ENCODE results near the gene SPON1.
"Not testable (repeated sequence)": the region's sequence is repeated elsewhere in the genome, so short reads cannot be mapped to it uniquely, and the experiment has no call there.

Gene SPON1

DNA sequence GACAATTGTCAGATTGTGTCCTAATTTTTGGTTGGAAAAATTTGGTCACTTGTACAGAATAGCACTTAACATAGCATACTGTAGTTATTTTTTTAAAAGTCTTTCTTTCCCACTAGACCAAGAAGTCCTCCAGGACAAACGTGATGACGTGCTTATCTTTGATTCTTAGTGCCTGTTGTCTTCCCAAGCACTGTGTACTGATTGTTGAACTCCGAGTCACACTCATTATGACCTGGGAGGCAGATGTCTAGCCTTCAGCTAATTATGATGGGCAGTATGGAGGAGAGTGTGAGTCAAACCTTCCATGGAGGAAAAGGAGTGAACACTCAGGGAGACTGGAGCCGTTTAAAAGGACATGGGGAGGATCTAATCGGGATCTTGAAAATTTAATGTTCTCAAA, 119.8 kb downstream of the SPON1 start:
- no peak for DNase-seq (ENCODE audit: low read depth)

DNA sequence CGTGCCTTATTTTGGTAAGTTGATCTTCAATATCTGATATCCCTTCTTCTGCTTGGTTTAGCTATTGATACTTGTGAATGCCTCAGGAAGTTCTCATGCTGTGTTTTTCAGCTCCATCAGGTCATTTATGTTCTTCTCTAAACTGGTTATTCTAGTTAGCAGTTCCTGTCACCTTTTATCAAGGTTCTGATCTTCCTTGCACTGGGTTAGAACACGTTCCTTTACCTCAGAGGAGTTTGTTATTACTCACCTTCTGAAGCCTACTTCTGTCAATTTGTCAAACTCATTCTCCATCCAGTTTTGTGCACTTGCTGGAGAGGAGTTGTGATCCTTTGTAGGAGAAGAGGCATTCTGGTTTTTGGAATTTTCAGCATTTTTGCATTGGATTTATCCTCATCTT, 126.3 kb downstream of the SPON1 start:
- DNase-seq (ENCODE audit: low read depth), result not testable (repeated sequence)

DNA sequence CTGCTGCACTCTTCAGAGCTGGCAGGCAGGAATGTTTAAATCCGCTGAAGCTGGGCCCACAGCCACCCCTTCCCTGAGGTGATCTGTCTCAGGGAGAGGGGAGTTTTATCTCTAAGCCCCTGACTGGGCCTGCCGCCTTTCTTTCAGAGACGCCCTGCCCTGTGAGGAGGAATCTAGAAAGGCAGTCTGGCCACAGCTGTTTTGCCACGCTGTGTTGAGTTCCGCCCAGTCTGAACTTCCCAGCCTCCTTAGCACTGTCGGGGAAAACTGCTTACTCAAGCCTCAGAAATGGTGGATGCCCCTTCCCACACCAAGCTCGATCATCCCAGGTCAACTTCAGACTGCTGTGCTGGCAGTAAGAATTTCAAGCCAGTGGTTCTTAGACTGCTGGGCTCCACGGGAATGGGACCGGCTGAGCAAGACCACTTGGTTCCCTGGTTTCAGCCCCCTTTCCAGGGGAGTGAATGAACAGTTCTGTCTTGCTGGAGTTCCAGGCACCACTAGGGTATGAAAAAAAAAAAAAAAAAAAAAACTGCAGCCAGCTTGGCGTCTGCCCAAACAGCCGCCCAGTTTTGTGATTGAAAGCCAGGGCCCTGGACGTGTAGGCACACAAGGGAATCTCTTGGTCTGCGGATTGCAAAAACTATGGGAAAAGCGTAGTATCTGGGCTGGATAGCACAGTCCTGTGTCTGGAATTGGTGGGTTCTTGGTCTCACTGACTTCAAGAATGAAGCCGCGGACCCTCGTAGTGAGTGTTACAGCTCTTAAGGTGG, 127.4 kb downstream of the SPON1 start:
- no peak for DNase-seq (ENCODE audit: low read depth)

DNA sequence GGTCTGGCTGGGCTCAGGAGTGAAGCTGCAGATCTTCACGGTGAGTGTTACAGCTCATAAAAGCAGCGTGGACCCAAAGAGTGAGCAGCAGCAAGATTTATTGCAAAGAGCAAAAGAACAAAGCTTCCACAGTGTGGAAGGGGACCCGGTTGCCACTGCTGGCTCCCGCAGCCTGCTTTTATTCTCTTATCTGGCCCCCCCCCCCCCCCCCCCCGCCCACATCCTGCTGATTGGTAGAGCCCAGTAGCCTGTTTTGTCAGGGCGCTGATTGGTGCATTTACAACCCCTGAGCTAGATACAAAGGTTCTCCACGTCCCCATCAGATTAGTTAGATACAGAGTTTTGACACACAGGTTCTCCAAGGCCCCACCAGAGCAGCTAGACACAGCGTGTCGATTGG, 128.1 kb downstream of the SPON1 start:
- not testable (repeated sequence) for DNase-seq (ENCODE audit: low read depth)

DNA sequence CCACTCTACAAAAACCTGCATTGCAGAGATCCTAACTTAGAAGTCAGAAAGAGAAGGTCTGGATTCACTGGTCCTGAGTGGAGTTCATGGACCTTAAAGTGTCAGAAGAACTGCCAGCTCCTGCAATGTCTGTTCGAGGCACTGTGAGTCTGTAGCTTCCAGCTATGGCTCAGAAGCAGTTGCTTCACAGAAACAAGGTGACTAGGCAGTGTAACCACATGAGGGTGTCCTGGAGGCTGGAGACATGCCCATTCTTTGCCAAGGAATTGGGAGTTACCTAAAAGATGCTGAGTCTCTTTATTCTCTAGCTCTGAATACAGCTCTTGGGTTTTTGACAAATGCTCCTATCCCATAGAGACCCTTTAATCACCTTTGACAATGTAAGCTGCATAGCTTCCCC, 130.5 kb downstream of the SPON1 start:
- no peak for DNase-seq (ENCODE audit: low read depth)

DNA sequence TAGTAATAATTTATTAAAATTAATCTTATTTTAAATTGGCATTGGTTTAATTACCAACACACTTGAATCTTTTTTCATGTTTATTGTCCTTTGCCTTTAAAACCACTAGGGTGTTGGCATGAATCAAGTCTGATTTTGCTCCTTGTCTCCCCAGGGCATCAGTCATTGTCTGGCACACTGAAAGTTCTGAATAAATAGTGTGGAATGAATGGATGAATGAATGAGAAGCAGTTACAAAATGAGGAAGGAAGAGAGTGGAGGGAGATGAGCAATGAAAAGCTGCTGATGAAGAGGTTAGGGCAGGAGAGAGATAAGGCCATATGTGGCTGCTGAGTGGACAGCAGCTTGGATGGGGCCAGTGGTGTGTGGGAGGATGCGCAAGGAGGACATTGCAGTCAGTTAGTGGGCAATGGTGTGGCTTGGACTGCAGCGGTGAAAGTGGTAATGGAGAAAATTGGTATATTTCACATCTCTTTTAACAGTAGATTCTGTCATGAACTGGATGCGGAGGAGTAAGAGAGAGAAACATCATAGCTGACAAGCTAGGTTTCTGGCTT, 132.0 kb downstream of the SPON1 start:
- peak; percentile 15 for DNase-seq (ENCODE audit: low read depth)

DNA sequence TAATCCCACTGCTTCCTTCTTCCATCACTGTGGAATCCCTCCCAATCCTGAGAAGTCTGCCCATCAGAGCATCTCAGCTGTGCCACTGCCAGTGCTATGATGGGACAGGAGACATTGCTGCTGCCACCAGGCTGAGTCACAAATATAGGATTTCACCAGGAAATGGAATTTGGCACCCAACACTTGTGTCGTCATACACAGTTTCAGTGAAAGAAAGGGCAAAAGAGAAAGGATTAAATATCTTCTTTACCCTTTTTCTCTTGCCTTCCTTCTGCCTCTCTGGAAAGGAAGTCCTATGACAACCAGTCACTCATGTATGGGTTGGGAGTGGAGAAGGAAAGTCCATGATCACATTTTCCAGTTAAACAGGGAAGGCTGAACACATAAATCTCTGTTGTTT, 133.4 kb downstream of the SPON1 start:
- DNase-seq (ENCODE audit: low read depth), result peak; percentile 74

DNA sequence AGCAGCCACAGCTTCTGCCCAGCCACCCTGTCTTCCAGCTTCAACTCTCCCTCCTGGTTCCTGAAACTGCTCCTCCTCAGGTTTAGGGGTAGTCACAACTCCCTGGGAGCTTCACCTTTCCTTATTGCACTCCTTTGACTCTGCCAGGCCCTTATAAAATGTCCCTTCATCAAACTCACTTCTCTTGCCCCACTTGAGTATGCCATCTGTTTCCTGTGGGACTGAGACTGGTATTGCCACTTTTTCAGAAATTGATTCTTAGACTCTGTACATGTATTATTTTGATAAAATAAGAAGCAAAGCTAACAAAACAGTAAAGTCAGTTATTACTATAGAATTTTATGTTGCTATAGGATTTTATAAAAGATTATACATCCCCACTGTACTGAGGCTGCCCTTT, 134.1 kb downstream of the SPON1 start:
- no peak for DNase-seq (ENCODE audit: low read depth)

DNA sequence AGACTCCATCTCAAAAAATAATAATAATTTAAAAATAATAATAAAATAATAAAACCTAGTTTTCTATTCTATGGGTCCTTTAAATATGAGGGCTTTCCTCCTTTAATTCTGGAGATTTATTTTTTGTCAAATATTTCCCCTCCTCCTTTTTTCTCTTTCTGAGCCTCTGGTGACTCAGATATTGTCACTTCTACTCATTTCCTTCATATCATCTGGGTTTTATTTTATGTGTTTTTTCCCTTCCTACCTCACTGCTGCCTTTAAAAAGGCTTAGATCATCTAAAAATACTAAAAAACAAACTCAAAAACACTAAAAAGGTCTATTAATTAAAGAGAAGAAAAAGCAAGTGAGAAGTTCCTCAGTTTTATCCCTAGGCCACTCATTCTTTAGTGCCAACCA, 138.9 kb downstream of the SPON1 start:
- DNase-seq (ENCODE audit: low read depth), result no peak

DNA sequence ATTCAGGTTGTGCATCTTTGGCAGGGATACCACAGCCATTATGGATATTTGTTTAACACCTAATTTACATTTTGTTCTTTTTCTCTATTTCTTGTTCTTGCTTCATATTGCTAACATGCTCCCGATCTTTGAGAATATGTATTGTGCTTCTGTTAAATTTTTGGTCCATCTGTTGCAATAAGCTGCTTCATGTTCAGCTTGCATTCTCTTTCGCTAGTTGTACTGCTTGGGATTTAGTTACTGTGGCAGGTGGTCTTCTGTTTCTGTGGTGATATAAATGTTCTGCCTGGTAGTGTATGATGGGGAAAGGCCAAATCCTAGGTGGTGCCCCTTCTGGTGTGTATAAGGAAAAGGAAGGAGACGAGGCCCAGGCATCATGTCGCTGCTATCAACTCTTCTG, 140.2 kb downstream of the SPON1 start:
- no peak for DNase-seq (ENCODE audit: low read depth)

DNA sequence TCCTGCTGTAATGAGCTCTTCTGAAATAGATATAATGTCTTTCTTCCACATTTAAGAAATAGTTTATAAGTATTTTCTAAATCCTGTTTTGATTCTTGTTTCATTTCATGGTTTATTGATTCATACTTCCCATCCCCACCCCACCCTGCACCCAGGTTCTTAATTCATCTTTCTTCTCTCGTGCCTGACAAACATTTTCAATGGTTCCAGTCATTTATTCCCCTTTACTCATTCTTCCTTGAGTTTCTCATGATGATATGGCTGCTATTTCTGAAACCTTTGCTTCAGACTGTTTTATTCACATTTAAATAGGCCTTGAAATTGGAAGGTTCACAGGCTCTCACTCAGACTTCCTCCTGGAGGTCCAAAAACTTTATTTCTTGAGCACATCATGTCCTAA, 142.9 kb downstream of the SPON1 start:
- DNase-seq (ENCODE audit: low read depth), result no peak

DNA sequence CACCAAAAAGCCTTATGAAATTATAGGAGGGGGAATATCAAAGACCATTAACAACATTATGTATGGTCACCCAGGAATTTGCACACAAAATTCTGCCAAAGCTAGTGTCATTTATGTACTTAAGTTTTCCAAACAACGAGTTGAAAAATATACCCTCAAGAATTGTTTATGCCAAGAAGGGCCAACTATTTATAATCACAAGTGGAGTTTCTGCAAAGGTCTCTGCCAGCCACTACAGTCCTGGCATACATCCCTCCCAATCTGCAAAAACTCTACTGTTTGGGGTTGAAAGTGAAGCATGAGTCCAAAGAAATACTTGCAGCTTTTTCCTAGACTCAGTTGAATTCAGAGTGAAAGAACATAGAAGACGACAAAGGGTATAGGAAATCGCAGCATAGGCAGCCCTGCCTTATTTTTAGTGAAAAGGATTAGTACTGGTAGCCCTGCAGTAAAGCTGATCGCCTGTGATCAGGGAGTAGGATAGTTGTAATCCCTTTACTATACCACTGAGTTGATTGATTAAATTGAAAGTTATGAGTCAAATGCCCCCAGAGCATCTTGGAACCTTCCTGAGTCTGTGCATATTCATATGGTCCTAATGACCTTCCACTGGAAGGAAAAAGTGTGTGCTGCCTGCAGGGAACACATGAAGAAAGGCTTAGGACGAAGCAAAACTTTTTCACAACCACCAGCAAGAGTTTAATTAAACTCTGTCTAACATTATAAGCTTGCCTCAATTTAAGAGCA, 144.0 kb downstream of the SPON1 start:
- no peak for DNase-seq (ENCODE audit: low read depth)

DNA sequence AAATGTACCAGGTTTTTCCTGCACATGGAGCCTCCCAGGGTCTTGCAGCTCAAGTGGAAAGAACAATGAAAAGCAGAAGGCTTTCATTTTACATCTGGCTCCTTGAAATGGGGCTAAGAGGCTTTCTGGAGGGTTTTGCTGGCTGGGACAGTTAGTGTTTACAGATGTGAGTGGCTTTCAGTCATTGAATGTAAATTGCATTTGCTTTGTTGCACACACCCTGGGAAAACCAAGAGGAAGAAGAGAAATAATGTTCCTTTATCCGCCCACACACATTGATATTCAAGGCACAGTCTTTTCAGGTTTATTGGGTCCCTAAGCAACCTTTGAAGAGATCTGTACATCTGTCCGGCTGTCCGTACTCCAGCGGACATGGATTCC, 144.5 kb downstream of the SPON1 start:
- no peak for DNase-seq (ENCODE audit: low read depth)

DNA sequence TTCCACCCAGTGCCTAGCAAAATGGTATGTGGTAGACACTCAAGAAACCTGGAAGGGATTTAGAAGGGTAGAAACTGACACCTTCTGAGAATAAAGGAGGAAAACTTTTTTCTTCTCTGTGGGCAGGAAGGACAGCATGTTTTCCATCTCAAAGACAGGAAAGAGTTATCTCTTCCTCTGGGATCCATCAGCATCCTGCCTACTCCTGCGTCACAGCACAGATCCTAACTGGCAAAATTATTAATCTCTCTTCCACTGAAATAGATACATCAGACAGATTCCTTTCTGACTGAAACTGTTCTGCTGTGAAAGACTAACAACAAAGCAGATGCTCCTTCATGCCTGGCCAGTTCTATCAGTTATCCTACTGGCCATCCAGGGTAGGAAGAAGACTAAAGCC, 147.2 kb downstream of the SPON1 start:
- DNase-seq (ENCODE audit: low read depth), result no peak

DNA sequence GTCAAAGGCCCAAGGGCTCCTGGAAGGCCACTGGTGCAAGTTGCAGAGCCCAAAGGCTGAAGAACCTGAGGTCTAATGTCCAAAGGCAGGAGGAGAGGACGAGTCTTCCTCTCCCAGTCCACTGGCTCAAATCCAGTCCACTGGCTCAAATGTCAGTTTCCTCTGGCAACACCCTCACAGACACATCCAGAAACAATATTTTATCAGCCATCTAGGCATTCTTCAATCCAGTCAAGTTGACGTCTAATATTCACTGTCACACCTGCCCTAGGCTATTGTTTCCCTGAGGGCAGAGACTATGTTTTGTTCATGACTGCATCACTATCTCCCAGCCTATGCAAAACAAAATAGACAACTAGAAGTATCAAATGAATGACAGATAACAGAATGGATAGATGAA, 148.1 kb downstream of the SPON1 start:
- DNase-seq (ENCODE audit: low read depth), result no peak

DNA sequence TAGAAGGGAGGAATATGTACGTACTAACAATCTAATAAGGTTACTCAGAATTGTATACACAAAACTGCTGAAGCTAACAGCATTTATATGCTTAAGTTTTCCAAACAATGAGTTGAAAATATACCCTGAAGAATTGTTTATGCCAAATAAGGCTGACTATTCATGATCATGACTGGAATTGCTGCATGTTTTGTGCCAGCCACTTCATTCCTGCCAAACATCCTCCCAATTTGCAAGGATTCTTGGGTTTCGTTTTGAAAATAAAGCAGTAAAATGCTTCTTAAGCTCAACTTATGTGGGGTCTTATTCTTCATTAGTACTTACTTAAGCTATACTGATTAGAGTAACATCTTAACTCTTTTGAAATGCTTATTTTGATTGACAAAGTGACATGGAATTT, 149.0 kb downstream of the SPON1 start:
- peak; percentile 48 for DNase-seq (ENCODE audit: low read depth)

DNA sequence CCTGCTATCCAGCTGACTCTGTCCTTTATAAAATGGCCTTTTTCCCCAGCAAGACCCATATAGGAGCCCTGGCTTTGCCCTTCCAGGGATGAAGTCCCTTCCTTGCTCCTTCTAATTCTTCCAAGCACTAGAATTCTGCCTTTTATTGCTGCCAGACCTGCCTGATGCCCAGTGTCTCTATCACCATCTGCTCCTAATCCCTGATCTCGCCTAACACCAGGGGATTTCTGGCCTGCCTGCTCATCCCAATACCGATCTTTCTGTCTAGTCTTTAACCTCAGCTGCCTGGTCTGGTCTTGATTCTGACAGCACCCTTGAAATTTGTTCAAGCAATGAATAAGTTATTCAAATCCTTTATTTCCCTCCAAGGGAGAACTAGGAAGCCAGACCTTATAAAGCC, 150.2 kb downstream of the SPON1 start:
- DNase-seq (ENCODE audit: low read depth), result no peak

DNA sequence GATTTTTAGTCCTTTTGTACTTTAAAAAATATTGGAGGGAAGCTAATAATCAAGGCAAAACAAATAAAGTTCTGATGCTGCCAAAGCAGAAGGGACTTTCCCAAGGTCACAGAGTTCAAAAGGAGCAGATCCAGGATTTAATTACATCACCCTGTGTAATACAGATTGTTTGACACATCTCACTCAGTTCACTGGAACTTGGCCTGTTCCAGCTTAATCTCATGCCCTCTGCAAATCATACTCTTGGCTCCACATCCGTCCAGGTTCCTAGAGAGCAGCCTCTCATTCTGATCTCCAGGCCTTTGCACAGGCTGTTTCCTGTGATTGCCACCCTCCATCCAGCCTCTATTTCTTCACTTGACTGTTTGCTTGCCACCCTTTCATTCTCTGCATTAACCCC, 151.7 kb downstream of the SPON1 start:
- no peak for DNase-seq (ENCODE audit: low read depth)

DNA sequence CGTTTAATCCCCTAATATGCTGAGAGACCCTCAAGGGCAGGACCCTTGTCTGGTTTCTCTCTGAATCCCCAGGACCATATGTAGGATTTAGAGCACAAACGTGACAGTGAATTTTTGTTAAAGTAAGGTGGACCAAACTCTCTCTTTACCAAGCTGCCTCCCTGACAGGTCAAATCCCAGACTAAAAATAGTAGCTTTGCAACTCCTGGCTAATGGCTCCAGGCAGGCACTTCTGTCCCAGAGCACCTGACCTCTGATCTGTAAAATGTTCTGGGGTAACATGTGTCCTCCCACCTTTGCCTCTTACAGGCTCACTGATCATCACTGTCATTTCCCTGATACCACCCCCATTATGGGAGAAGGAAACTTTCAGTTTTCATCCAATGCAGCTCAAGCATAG, 152.3 kb downstream of the SPON1 start:
- DNase-seq (ENCODE audit: low read depth), result no peak

DNA sequence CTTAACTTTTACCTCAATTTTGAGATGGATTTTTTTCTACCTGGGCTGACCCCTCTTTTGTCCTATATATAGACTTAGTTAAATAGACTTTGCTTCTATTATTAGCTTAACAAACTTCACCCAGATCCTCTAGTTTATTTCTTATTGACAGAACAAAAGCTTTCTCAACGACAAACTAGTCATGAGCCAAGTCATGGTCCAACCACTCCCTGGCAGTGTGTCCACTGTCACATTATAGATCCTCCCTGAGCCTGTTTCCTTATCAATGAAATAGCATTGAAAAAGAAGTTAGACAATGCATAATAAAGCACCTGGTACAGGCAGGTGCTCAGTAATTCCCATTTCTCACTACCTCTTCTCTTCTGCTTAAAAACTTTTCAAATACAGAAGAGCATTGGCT, 155.1 kb downstream of the SPON1 start:
- no peak for DNase-seq (ENCODE audit: low read depth)

DNA sequence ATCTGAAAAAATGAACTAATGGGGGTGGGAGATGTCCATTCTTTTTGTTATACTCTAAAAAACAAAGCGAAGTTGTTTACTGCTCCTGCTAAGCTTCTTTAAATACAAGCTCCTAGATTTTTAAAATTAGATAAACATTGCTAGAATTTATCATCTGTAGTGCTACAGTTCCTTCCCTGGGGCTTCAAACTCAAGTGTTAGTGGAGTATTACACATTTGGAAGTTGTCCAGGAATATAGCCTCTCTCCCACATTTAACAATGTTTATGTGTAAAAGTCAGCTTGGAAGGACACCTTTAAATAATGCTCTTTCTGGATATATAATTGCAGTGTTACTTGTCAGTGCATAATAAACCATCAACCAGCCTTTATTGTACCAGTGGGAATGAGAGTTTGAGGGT, 155.5 kb downstream of the SPON1 start:
- no peak for DNase-seq (ENCODE audit: low read depth)

DNA sequence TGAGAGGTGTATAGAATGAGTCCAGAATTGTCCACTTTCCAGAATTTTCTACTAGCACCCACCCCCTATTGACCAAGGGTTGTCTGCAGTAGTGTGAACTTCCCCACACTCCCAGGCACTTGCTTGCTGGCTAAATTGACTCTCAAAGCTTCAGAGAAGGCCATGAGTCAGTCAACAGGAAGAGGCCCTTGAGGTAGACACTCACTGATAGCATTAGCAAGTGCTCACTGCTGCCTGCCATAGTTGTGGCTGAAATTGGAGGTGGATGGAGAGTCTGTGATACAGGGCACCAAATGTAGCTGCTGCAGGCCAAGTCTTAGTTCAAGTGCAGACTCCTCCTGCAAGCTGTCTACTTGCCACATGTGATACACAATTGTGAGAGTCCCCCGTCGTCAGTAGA, 156.8 kb downstream of the SPON1 start:
- DNase-seq (ENCODE audit: low read depth), result no peak

DNA sequence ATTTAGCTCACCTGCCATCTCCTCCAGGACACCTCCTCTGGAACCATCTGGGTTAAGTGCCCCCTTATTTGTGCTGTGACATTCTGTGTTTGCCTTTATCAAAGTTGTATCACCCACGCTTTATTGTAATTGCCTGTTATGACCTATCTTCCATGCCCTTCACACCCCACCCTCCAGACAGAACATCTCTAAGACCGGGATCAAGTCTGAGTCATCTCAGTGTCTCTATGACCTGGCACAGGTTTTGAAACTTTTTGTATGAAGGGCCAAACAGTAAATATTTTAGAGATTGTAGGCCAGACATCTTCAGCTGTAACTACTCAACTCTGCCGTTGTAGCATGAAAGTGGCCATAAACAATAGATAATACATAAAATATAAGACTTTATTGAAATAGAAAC, 161.8 kb downstream of the SPON1 start:
- no peak for DNase-seq (ENCODE audit: low read depth)

DNA sequence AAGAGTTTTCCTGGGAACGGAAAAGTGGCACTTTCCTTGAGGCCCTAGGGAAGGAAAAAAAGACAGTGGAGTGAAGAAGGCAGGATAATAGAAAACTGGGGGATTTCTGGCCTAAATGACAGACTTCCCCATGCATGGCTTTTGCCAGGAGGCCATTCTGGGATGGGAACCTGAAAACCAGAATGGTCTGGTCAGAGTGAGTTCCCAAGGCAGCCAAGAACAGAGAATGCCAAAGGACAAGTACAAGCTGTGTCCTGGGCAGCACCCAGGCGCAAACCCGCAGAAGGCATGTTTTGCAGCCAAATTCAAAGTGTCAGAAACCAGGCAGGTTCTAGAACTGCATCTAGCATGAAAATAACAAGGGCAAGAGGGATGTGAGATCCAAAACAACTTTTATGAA, 162.4 kb downstream of the SPON1 start:
- DNase-seq (ENCODE audit: low read depth), result no peak

Data from fibroblast of gingiva (primary cell).